ENCODE measurements around the gene SMG5.
A peak's percentile ranks its signal among the peaks of the same experiment; 100 is the strongest.
"Not testable (repeated sequence)": the region's sequence is repeated elsewhere in the genome, so short reads cannot be mapped to it uniquely, and the experiment has no call there.

Gene SMG5, protein sequence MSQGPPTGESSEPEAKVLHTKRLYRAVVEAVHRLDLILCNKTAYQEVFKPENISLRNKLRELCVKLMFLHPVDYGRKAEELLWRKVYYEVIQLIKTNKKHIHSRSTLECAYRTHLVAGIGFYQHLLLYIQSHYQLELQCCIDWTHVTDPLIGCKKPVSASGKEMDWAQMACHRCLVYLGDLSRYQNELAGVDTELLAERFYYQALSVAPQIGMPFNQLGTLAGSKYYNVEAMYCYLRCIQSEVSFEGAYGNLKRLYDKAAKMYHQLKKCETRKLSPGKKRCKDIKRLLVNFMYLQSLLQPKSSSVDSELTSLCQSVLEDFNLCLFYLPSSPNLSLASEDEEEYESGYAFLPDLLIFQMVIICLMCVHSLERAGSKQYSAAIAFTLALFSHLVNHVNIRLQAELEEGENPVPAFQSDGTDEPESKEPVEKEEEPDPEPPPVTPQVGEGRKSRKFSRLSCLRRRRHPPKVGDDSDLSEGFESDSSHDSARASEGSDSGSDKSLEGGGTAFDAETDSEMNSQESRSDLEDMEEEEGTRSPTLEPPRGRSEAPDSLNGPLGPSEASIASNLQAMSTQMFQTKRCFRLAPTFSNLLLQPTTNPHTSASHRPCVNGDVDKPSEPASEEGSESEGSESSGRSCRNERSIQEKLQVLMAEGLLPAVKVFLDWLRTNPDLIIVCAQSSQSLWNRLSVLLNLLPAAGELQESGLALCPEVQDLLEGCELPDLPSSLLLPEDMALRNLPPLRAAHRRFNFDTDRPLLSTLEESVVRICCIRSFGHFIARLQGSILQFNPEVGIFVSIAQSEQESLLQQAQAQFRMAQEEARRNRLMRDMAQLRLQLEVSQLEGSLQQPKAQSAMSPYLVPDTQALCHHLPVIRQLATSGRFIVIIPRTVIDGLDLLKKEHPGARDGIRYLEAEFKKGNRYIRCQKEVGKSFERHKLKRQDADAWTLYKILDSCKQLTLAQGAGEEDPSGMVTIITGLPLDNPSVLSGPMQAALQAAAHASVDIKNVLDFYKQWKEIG

DNA sequence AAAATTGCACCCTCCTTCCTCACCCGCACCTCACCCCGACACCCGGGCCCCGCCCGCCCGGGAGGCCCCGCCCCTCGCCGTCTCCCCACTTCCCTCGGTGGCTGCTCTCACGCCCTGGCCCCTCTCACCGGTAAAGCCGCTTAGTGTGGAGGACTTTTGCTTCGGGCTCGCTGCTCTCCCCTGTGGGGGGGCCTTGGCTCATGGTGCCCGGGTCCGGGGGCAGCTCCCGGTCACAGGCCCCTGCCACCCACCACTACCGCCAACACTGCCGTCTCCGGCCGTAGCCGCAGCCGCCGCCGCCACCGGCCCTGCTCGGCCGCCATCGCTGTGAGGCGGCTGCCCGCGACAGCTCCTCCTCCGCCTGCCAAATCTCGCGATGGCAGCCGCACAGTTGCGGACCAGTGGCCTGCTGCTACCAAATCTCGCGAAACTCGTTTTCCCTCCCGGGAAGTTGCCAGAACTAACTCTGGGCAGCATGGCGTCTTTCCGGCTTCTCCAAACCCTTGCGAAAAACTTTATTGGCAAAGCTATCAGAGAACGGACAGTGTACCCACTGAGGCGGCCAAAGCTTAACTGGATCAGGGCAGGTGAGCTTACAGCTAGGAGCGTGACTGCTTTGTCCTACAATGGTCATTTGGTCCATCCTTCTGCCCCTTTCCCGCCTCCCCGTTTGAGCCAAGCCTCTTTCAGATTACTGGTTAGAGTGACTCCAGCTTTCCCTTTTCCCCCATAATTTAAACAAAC lies at the start of gene SMG5:
Gene SMG5 (minus strand): TSS at position 347 of the 744 bp plus-strand sequence. CDS start 145 bp downstream, at position 202.
- Histone ChIP-seq H3K36me3 (ENCODE audit: control insufficient read depth, insufficient read depth, low read length) (peaks cover 24% of the 10 kb centered on the region), H3K4me1 (ENCODE audit: control insufficient read depth, insufficient read depth, low read length) (peaks cover 10% of the 10 kb centered on the region), H3K4me3 (ENCODE audit: low read depth, low read length) (peak within 1 kb of the TSS; percentile 83), H3K9ac (ENCODE audit: low read depth, low read length) (peak within 1 kb of the TSS; percentile 89), H3K9me3 (ENCODE audit: control insufficient read depth, insufficient read depth, low read length) (no peaks in the 10 kb centered on the region), H3K27me3 (ENCODE audit: control insufficient read depth, insufficient read depth, low read length) (no peaks in the 10 kb centered on the region)

DNA sequence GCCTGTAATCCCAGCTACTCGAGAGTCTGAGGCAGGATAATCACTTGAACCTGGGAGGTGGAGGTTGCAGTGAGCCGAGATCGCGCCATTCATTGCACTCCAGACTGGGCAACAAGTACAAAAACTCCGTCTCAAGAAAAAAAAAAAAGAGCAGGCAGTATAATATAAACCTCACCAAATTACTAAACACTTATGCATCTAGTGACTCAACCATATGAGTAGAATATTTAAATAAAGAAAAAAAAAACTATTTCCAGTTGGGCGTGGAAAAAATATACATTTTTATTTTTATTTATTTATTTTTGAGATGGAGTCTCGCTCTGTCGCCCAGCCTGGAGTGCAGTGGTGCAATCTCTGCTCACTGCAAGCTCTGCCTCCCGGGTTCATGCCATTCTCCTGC lies 40.6 kb upstream of the SMG5 start:
- peaks cover 59% of the 10 kb centered on the region for H3K36me3 ChIP-seq (ENCODE audit: control insufficient read depth, insufficient read depth, low read length)
- not testable (repeated sequence) for H3K27me3 ChIP-seq (ENCODE audit: control insufficient read depth, insufficient read depth, low read length); H3K4me1 ChIP-seq (ENCODE audit: control insufficient read depth, insufficient read depth, low read length); H3K4me3 ChIP-seq (ENCODE audit: low read depth, low read length); H3K9me3 ChIP-seq (ENCODE audit: control insufficient read depth, insufficient read depth, low read length); H3K9ac ChIP-seq (ENCODE audit: low read depth, low read length)

DNA sequence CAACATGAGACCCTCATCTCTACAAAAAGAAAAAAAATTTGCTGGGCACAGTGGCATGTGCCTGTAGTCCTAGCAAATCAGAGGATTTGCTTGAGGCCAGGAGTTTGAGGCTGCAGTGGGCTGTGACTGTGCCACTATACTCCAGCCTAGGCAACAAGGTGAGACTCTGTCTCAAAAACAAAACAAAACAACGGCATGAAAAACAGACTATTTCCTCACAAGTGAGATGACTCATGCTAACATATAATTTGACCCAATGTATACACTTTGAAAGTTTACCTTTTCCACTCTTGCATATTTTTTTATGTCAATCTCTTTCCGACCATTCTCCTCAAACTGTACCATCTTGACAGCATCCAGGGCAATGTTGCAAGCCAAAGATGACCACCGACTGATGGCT lies 37.9 kb upstream of the SMG5 start:
- H3K4me3 ChIP-seq (ENCODE audit: low read depth, low read length) = no peak overlapping the region
- no peaks in the 10 kb centered on the region for H3K9me3 ChIP-seq (ENCODE audit: control insufficient read depth, insufficient read depth, low read length)
- peaks cover 75% of the 10 kb centered on the region for H3K36me3 ChIP-seq (ENCODE audit: control insufficient read depth, insufficient read depth, low read length)
- no peaks in the 10 kb centered on the region for H3K27me3 ChIP-seq (ENCODE audit: control insufficient read depth, insufficient read depth, low read length)
- H3K9ac ChIP-seq (ENCODE audit: low read depth, low read length) = no peak overlapping the region
- H3K4me1 ChIP-seq (ENCODE audit: control insufficient read depth, insufficient read depth, low read length) = no peaks in the 10 kb centered on the region

DNA sequence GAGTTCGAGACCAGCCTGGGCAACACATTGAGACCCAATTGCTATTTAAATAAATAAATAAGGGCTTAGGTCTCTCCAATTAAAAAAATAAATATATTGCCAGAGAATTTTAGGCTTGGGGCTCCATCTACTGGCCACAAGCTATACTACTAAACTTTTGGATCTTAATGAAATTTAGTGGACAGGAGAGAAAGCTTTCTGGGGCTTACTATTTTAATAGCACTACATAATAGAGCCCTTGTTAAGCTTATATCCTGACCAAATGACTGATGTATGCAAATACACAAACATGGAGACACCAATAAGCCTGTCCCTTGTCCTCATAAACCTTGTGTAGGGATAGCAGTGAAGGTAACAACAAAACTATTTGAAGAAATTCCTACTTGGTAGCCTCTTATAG lies 37.0 kb upstream of the SMG5 start:
- no peak overlapping the region for H3K4me3 ChIP-seq (ENCODE audit: low read depth, low read length)
- H3K9me3 ChIP-seq (ENCODE audit: control insufficient read depth, insufficient read depth, low read length) = no peaks in the 10 kb centered on the region
- no peaks in the 10 kb centered on the region for H3K4me1 ChIP-seq (ENCODE audit: control insufficient read depth, insufficient read depth, low read length)
- H3K27me3 ChIP-seq (ENCODE audit: control insufficient read depth, insufficient read depth, low read length) = no peaks in the 10 kb centered on the region
- peaks cover 71% of the 10 kb centered on the region for H3K36me3 ChIP-seq (ENCODE audit: control insufficient read depth, insufficient read depth, low read length)
- no peak overlapping the region for H3K9ac ChIP-seq (ENCODE audit: low read depth, low read length)

DNA sequence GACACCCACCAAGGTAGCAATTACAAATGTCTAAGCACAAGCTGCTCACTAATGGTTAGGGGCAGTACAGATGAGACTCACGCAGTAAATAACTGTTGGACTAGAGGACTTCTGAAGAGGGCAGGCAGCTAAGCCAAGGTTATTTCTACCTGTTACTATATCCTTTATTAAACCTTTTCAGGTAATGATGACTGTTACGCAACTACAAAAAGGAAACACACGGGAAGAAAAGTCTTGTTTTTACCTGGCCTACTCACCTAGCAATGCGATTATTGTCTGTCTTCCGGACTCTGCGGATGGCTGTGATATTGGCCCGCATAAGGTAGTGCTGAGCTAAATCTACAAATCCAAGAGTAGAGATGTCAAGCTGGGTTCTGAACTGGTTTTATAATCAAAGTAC lies 34.3 kb upstream of the SMG5 start:
- Histone ChIP-seq H3K4me3 (ENCODE audit: low read depth, low read length) (no peak overlapping the region), H3K36me3 (ENCODE audit: control insufficient read depth, insufficient read depth, low read length) (peaks cover 76% of the 10 kb centered on the region), H3K9ac (ENCODE audit: low read depth, low read length) (no peak overlapping the region), H3K4me1 (ENCODE audit: control insufficient read depth, insufficient read depth, low read length) (no peaks in the 10 kb centered on the region), H3K27me3 (ENCODE audit: control insufficient read depth, insufficient read depth, low read length) (no peaks in the 10 kb centered on the region), H3K9me3 (ENCODE audit: control insufficient read depth, insufficient read depth, low read length) (no peaks in the 10 kb centered on the region)

- H3K9ac ChIP-seq (ENCODE audit: low read depth, low read length) = no peak overlapping the region
- H3K36me3 ChIP-seq (ENCODE audit: control insufficient read depth, insufficient read depth, low read length) = peaks cover 62% of the 10 kb centered on the region
- H3K27me3 ChIP-seq (ENCODE audit: control insufficient read depth, insufficient read depth, low read length) = no peaks in the 10 kb centered on the region
- no peaks in the 10 kb centered on the region for H3K9me3 ChIP-seq (ENCODE audit: control insufficient read depth, insufficient read depth, low read length)
- no peak overlapping the region for H3K4me3 ChIP-seq (ENCODE audit: low read depth, low read length)
- no peaks in the 10 kb centered on the region for H3K4me1 ChIP-seq (ENCODE audit: control insufficient read depth, insufficient read depth, low read length)
Observed at GRCh38 chr1:156310962-156311361, 28.3 kb upstream of the SMG5 start.

GRCh38 chr1:156308078-156308477 lies 25.5 kb upstream of the SMG5 start:
- H3K4me1 ChIP-seq (ENCODE audit: control insufficient read depth, insufficient read depth, low read length) = no peaks in the 10 kb centered on the region
- no peaks in the 10 kb centered on the region for H3K27me3 ChIP-seq (ENCODE audit: control insufficient read depth, insufficient read depth, low read length)
- no peak overlapping the region for H3K4me3 ChIP-seq (ENCODE audit: low read depth, low read length)
- no peaks in the 10 kb centered on the region for H3K9me3 ChIP-seq (ENCODE audit: control insufficient read depth, insufficient read depth, low read length)
- H3K9ac ChIP-seq (ENCODE audit: low read depth, low read length) = no peak overlapping the region
- peaks cover 45% of the 10 kb centered on the region for H3K36me3 ChIP-seq (ENCODE audit: control insufficient read depth, insufficient read depth, low read length)

- no peaks in the 10 kb centered on the region for H3K9me3 ChIP-seq (ENCODE audit: control insufficient read depth, insufficient read depth, low read length)
- H3K27me3 ChIP-seq (ENCODE audit: control insufficient read depth, insufficient read depth, low read length) = no peaks in the 10 kb centered on the region
- peaks cover 28% of the 10 kb centered on the region for H3K36me3 ChIP-seq (ENCODE audit: control insufficient read depth, insufficient read depth, low read length)
- H3K9ac ChIP-seq (ENCODE audit: low read depth, low read length) = no peak overlapping the region
- no peak overlapping the region for H3K4me3 ChIP-seq (ENCODE audit: low read depth, low read length)
- H3K4me1 ChIP-seq (ENCODE audit: control insufficient read depth, insufficient read depth, low read length) = no peaks in the 10 kb centered on the region
Observed at GRCh38 chr1:156305215-156305614, 22.6 kb upstream of the SMG5 start.

- H3K27me3 ChIP-seq (ENCODE audit: control insufficient read depth, insufficient read depth, low read length) = no peaks in the 10 kb centered on the region
- peaks cover 9% of the 10 kb centered on the region for H3K36me3 ChIP-seq (ENCODE audit: control insufficient read depth, insufficient read depth, low read length)
- no peak overlapping the region for H3K9ac ChIP-seq (ENCODE audit: low read depth, low read length)
- no peak overlapping the region for H3K4me3 ChIP-seq (ENCODE audit: low read depth, low read length)
- no peaks in the 10 kb centered on the region for H3K9me3 ChIP-seq (ENCODE audit: control insufficient read depth, insufficient read depth, low read length)
- no peaks in the 10 kb centered on the region for H3K4me1 ChIP-seq (ENCODE audit: control insufficient read depth, insufficient read depth, low read length)
Observed at GRCh38 chr1:156303241-156303640, 20.6 kb upstream of the SMG5 start.

DNA sequence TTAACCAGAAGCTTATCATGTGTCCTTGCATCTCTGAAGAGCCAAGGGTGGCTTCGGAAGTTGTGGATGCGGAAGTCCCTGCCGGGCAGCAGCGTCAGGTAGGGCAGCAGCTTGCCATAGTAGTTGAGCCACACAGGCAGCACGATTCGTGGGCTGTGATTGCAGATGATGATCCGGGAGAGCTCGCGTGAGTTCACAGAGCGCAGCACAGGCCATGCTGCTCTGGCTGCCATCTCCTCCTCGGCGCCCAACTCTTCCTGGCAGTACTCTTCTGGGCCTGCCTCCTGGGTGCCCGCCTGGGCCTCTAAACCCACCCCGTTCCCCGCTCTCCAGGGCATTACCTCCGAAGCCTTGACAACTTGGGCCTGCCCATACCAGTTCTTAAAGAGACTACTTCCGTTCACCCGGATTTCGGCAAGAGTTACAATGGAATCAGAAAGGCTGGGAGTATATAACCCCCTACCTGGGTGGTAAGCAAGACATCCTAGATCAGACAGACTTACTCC lies 16.3 kb upstream of the SMG5 start, which contains the start of gene VHLL:
Gene VHLL (minus strand): TSS at position 456 of the 506 bp plus-strand sequence. CDS start 118 bp downstream, at position 338.
- H3K9me3 ChIP-seq (ENCODE audit: control insufficient read depth, insufficient read depth, low read length) = no peaks in the 10 kb centered on the region
- no peaks in the 10 kb centered on the region for H3K27me3 ChIP-seq (ENCODE audit: control insufficient read depth, insufficient read depth, low read length)
- no peak within 1 kb of the TSS for H3K4me3 ChIP-seq (ENCODE audit: low read depth, low read length)
- no peak within 1 kb of the TSS for H3K9ac ChIP-seq (ENCODE audit: low read depth, low read length)
- no peaks in the 10 kb centered on the region for H3K4me1 ChIP-seq (ENCODE audit: control insufficient read depth, insufficient read depth, low read length)
- peaks cover 1% of the 10 kb centered on the region for H3K36me3 ChIP-seq (ENCODE audit: control insufficient read depth, insufficient read depth, low read length)

- H3K4me1 ChIP-seq (ENCODE audit: control insufficient read depth, insufficient read depth, low read length) = no peaks in the 10 kb centered on the region
- no peaks in the 10 kb centered on the region for H3K27me3 ChIP-seq (ENCODE audit: control insufficient read depth, insufficient read depth, low read length)
- H3K4me3 ChIP-seq (ENCODE audit: low read depth, low read length) = peak within 1 kb of the TSS; percentile 83
- peaks cover 8% of the 10 kb centered on the region for H3K36me3 ChIP-seq (ENCODE audit: control insufficient read depth, insufficient read depth, low read length)
- H3K9me3 ChIP-seq (ENCODE audit: control insufficient read depth, insufficient read depth, low read length) = no peaks in the 10 kb centered on the region
- H3K9ac ChIP-seq (ENCODE audit: low read depth, low read length) = no peak within 1 kb of the TSS
Observed at GRCh38 chr1:156295391-156295947, 12.8 kb upstream of the SMG5 start, which contains the start of gene GLMP. Gene GLMP, minus strand, starts transcription at chr1:156295679. Its CDS starts 34 bp downstream, at chr1:156295645.
